ENCODE measurements around the gene ITGA11.

GRCh38 chr15:68408971-68409370, 23.0 kb downstream of the ITGA11 start:
- no peak for TF ChIP-seq CTCF (conservative IDR thresholded peaks at IDR 0.05)
- no peak for TF ChIP-seq EZH2 (IDR thresholded peaks at IDR 0.05; ENCODE audit: low read depth)

All from PC-9 (cell line).